Endothelial cell of umbilical vein (primary cell): Measurements from ENCODE around the gene ARMS2. TPM values are rescaled to one million over a fixed set of nuclear protein-coding genes. Genes with fewer than 3 reads are reported as not detected.

ENCODE experiments used
- BruUV-seq: library from RNA; stranded (reverse); fragments of 400-500 nt; replicated peaks from 2 replicates; lab custom pipeline; 2021; lab: Mats Ljungman, UMichigan
- CTCF ChIA-PET: fragments of 300-600, 350-600 bp; sonication (Branson Sonifier 250); formaldehyde crosslinking; loops from one replicate; lab custom pipeline; 2021; ENCODE audit warnings: antibody characterized with exemption, inconsistent platforms; lab: Charles Lee
- POLR2A ChIA-PET: fragments of 300-600, 350-600 bp; sonication (Branson Sonifier 250); formaldehyde crosslinking; loops from one replicate; lab custom pipeline; 2021; ENCODE audit warnings: antibody characterized with exemption, inconsistent platforms; lab: Charles Lee
- DNase-seq: peaks from one replicate; pipeline ENCODE4 v3.0.0-alpha.2; 2011; ENCODE audit warnings: low read depth, low spot score
- FAIRE-seq: peaks from 2 replicates; lab custom pipeline; 2011; peaks lifted over from hg19 to GRCh38; lab: Jason Lieb, UNC
- H2AFZ ChIP-seq: 2 replicates; pipeline ENCODE4 v1.6.0; 2012; ENCODE audit warnings: low read depth, low read length, control low read depth, inconsistent platforms
- H3K27ac ChIP-seq: 2 replicates; pipeline ENCODE4 v1.5.1; 2011; ENCODE audit warnings: low read depth, mild to moderate bottlenecking, control low read depth, low read length, moderate library complexity; ENCODE audit not compliant: insufficient read depth
- H3K27me3 ChIP-seq, 2 experiments: 2 replicates each; pipeline versions ENCODE4 v1.6.0 to v1.6.1; 2011; ENCODE audit warnings: low read length in 2 of 2, mixed read lengths in 1 of 2; ENCODE audit not compliant: control insufficient read depth in 2 of 2, insufficient read depth in 2 of 2
- H3K36me3 ChIP-seq, 2 experiments: 2 replicates in 1 of 2; 3 replicates in 1 of 2; pipeline ENCODE4 v1.5.1; 2011; ENCODE audit warnings: low read length in 2 of 2, mild to moderate bottlenecking in 1 of 2, moderate library complexity in 1 of 2; ENCODE audit not compliant: control insufficient read depth in 2 of 2, insufficient read depth in 2 of 2; ENCODE audit errors: extremely low read depth in 1 of 2
- H3K4me1 ChIP-seq: 3 replicates; pipeline ENCODE4 v1.5.1; 2011; ENCODE audit warnings: mild to moderate bottlenecking, low read length; ENCODE audit not compliant: control insufficient read depth, insufficient read depth; ENCODE audit errors: extremely low read depth
- H3K4me2 ChIP-seq: 2 replicates; pipeline ENCODE4 v1.6.1; 2011; ENCODE audit warnings: low read length, control low read depth, mixed read lengths; ENCODE audit not compliant: insufficient read depth
- H3K4me3 ChIP-seq, 3 experiments: fragments of 200-600 bp in 1 of 3; sonication (generic), shearing (Covaris generic) in 1 of 3; replicated peaks in 1 of 3; 2 replicates each; pipeline ENCODE4 v1.5.1; 2011 to 2016; ENCODE audit warnings: control low read depth in 3 of 3, low read length in 3 of 3, mild to moderate bottlenecking in 2 of 3, inconsistent platforms in 1 of 3, low read depth in 1 of 3, moderate library complexity in 1 of 3; ENCODE audit not compliant: insufficient read depth in 1 of 3
- H3K79me2 ChIP-seq: 2 replicates; pipeline ENCODE4 v1.6.0; 2012; ENCODE audit warnings: low read length, inconsistent platforms; ENCODE audit not compliant: control insufficient read depth, insufficient read depth
- H3K9ac ChIP-seq: replicated peaks from 2 replicates; pipeline ENCODE3; 2011; ENCODE audit warnings: low read length, control low read depth; ENCODE audit not compliant: insufficient read depth; ENCODE audit errors: extremely low read depth
- H3K9me1 ChIP-seq: replicated peaks from 3 replicates; pipeline ENCODE4 v1.6.0; 2011; ENCODE audit warnings: mild to moderate bottlenecking, low read length; ENCODE audit not compliant: control insufficient read depth, insufficient read depth; ENCODE audit errors: extremely low read depth
- H3K9me3 ChIP-seq: replicated peaks from 2 replicates; pipeline ENCODE4 v1.5.1; 2012; ENCODE audit warnings: low read length, inconsistent platforms; ENCODE audit not compliant: control insufficient read depth, insufficient read depth
- H4K20me1 ChIP-seq: replicated peaks from 2 replicates; pipeline ENCODE3; 2011; ENCODE audit warnings: mild to moderate bottlenecking, low read length; ENCODE audit not compliant: control insufficient read depth, insufficient read depth; ENCODE audit errors: extremely low read depth
- CTCF ChIP-seq, 2 donors: IDR thresholded peaks; 1 replicate in 1 of 2; 2 replicates in 1 of 2; pipeline ENCODE4 v1.5.1; 2011; ENCODE audit warnings: low read length in 2 of 2, mild to moderate bottlenecking in 2 of 2, moderate library complexity in 2 of 2, control low read depth in 1 of 2, inconsistent platforms in 1 of 2, low read depth in 1 of 2; ENCODE audit not compliant: insufficient read depth in 1 of 2; ENCODE audit errors: extremely low read depth in 1 of 2
- EZH2 ChIP-seq: IDR thresholded peaks from 2 replicates; pipeline ENCODE4 v1.6.1; 2012; ENCODE audit warnings: borderline replicate concordance, low read depth, mild to moderate bottlenecking, moderate library complexity, low read length, inconsistent platforms; ENCODE audit not compliant: severe bottlenecking
- FOS ChIP-seq: IDR thresholded peaks from 2 replicates; pipeline ENCODE4 v1.6.1; 2011; ENCODE audit warnings: mild to moderate bottlenecking, low read length, moderate library complexity, borderline replicate concordance; ENCODE audit not compliant: insufficient read depth
- GATA2 ChIP-seq: IDR thresholded peaks from 2 replicates; pipeline ENCODE4 v1.7.0; 2011; ENCODE audit warnings: low read depth, mild to moderate bottlenecking, moderate library complexity, mixed read lengths, low read length; ENCODE audit not compliant: insufficient read length, insufficient read depth
- JUN ChIP-seq: IDR thresholded peaks from 2 replicates; pipeline ENCODE4 v1.6.1; 2011; ENCODE audit warnings: borderline replicate concordance, low read depth; ENCODE audit not compliant: insufficient read length, insufficient read depth
- MAX ChIP-seq: IDR thresholded peaks from 2 replicates; pipeline ENCODE4 v1.6.1; 2011; ENCODE audit not compliant: insufficient read depth, insufficient read length
- MYC ChIP-seq: IDR thresholded peaks from one replicate; pipeline ENCODE4 v1.6.1; 2011; ENCODE audit warnings: mild to moderate bottlenecking, low read depth, low read length
- POLR2A ChIP-seq: IDR thresholded peaks from 2 replicates; pipeline ENCODE4 v1.6.1; 2012; ENCODE audit warnings: low read depth, mild to moderate bottlenecking, control low read depth, low read length
- POLR2AphosphoS5 ChIP-seq: IDR thresholded peaks from 2 replicates; pipeline ENCODE4 v1.6.1; 2012; ENCODE audit warnings: low read depth, mild to moderate bottlenecking, control low read depth, low read length, moderate library complexity; ENCODE audit not compliant: insufficient read depth
- dilution Hi-C: fragments of 300-500 bp; cut with MboI; formaldehyde crosslinking; loops from one replicate; pipeline ENCODE4 v1.15.0; 2019; ENCODE audit warnings: low sequenced_read_pairs; ENCODE audit not compliant: extremely low pct_ligation_motif_present
- intact Hi-C: fragments of 100-400 bp; cut with micrococcal nuclease; formaldehyde crosslinking; loops from one replicate; pipeline ENCODE4 v1.10.0; 2022
- microRNA-seq: library from miRNA; unstranded; fragments of <30 nt; microRNA quantifications from one replicate; pipeline ENCODE4 v1.2.0, GENCODE V29; 2021; ENCODE audit warnings: borderline number of aligned reads, borderline replicate concordance
- polyA plus RNA-seq, 4 experiments: library from polyadenylated mRNA; depleted of rRNA in 3 of 4; stranded (reverse) in 3 of 4; unstranded in 1 of 4; fragments of >200 nt; gene quantifications; 2 replicates each; pipeline versions ENCODE4 v1.2.1 to v1.2.3, GENCODE V29; 2011 to 2012; ENCODE audit warnings: missing spikeins in 1 of 4
- small RNA-seq: library from RNA; depleted of rRNA; stranded (forward); fragments of <200 nt; gene quantifications from one replicate; pipeline ENCODE3, GENCODE V24; 2012; ENCODE audit warnings: low replicate concordance, low read depth; ENCODE audit not compliant: insufficient read depth, insufficient read length
- total RNA-seq: library from RNA; stranded (reverse); gene quantifications from 2 replicates; pipeline ENCODE4 v1.2.3, GENCODE V29; 2021

The ARMS2 gene
- total and polyA plus RNA-seq, 2 donors (not counting 3 experiments of a cell fraction or from before 2014, with no cell fraction given) = not detected

GRCh38 chr10:122505885-122506645 lies 51.6 kb downstream of the ARMS2 start:
- TF ChIP-seq FOS = no peak
- no peak for TF ChIP-seq POLR2A
- no peak for TF ChIP-seq MAX
- TF ChIP-seq POLR2AphosphoS5 = no peak
- TF ChIP-seq GATA2 = no peak
- no peak for TF ChIP-seq CTCF (IDR thresholded peaks at IDR 0.05; ENCODE audit: extremely low read depth in 1 of 2, insufficient read depth in 1 of 2, low read depth in 1 of 2, low read length in 2 of 2)
- TF ChIP-seq JUN = no peak
- TF ChIP-seq MYC = no peak
- TF ChIP-seq EZH2 = no peak
- Histone ChIP-seq H3K27me3 (no peaks in the 10 kb centered on the region), H3K4me1 (peaks cover 9% of the 10 kb centered on the region), H3K9me1 (no peaks in the 10 kb centered on the region), H3K4me2 (no peak overlapping the region), H3K27ac (no peak overlapping the region), H3K79me2 (no peaks in the 10 kb centered on the region), H3K4me3 (no peak overlapping the region), H3K36me3 (peaks cover 0 to 20% of the 10 kb centered on the region in 2 experiments), H3K9ac (no peak overlapping the region), H3K9me3 (no peaks in the 10 kb centered on the region), H2AFZ (no peak overlapping the region), H4K20me1 (no peaks in the 10 kb centered on the region)
- DNase-seq (no peak), FAIRE-seq (no peak)
- dilution Hi-C loops = no loop called here
- ChIA-PET POLR2A (no interaction called here), CTCF (interaction anchor here (1.8 to 4.3 kb wide), 4 partner anchors 9 to 226 kb away, joined by 7 to 37 read pairs (median 11); no protein-coding TSS in a partner anchor)
- intact Hi-C loops = loop anchor here (2.0 kb wide), 1 partner anchor 25 kb away; no protein-coding TSS in a partner anchor
- BruUV-seq = no TSS peak

Small RNA genes lying within 50 kb of the gene (microRNA-seq; reads per million reads assigned to microRNA genes)
- not detected for gene MIR3941

Small RNA genes lying within 50 kb of the gene (small RNA-seq; reads per million reads assigned to genes)
- not detected for gene MIR3941

Other genes starting within 250 kb of the ARMS2 start
- 0.78 TPM in 1 of 2 replicates, not detected in the other for gene BTBD16, start 183.4 kb upstream of the ARMS2 start, total RNA-seq
- gene BTBD16, start 183.4 kb upstream of the ARMS2 start, polyA plus RNA-seq = 0.04 and 0.06 TPM in 2 replicates
- 58.0 and 58.8 TPM in 2 replicates for gene PLEKHA1, start 79.9 kb upstream of the ARMS2 start, total RNA-seq
- 19.3 and 21.6 TPM in 2 replicates for gene PLEKHA1, start 79.9 kb upstream of the ARMS2 start, polyA plus RNA-seq
- gene HTRA1, start 6.9 kb downstream of the ARMS2 start, total RNA-seq = 192 and 255 TPM in 2 replicates
- 270 and 309 TPM in 2 replicates for gene HTRA1, start 6.9 kb downstream of the ARMS2 start, polyA plus RNA-seq
- gene DMBT1, start 106.1 kb downstream of the ARMS2 start, total RNA-seq = not detected in 2 replicates
- 0.01 TPM in 1 of 2 replicates, not detected in the other for gene DMBT1, start 106.1 kb downstream of the ARMS2 start, polyA plus RNA-seq
- gene C10orf120, start 245.2 kb downstream of the ARMS2 start, total RNA-seq = not detected in 2 replicates
- not detected in 2 replicates for gene C10orf120, start 245.2 kb downstream of the ARMS2 start, polyA plus RNA-seq